ENCODE measurements around the gene PCK2.

The PCK2 gene

DNA sequence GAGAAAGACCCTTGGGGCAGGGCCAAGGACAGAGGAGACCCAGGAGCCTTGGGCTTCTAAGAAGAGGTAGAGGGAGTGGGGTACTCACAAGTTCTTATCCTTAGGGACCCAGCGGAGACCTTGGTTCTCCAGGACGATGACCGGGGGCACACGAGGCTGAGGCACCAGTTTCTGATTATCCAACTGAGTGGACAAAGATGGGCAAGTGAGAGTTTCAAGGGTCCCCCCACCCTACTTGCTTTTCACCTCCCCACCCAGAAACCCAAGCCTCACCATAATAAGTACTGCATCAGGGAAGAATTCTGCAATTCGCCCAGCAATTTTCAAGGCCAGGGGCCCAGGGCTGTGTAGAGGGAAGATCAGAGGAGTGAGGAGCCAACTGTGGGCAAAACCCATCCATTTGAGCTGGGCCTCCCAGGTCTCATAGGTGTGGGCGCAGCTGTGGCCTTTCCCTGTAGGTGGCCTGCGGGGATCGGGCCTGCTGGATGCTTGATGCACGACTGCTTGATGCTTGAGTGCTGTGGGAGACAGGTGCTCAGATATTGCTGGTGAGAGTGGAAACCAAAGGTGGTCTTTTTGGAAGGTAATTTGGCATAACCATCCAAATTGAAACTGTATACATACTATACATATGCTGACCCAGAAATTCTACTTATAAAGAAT is 45.3 kb downstream of the PCK2 start:
- DNase-seq = no peak

DNA sequence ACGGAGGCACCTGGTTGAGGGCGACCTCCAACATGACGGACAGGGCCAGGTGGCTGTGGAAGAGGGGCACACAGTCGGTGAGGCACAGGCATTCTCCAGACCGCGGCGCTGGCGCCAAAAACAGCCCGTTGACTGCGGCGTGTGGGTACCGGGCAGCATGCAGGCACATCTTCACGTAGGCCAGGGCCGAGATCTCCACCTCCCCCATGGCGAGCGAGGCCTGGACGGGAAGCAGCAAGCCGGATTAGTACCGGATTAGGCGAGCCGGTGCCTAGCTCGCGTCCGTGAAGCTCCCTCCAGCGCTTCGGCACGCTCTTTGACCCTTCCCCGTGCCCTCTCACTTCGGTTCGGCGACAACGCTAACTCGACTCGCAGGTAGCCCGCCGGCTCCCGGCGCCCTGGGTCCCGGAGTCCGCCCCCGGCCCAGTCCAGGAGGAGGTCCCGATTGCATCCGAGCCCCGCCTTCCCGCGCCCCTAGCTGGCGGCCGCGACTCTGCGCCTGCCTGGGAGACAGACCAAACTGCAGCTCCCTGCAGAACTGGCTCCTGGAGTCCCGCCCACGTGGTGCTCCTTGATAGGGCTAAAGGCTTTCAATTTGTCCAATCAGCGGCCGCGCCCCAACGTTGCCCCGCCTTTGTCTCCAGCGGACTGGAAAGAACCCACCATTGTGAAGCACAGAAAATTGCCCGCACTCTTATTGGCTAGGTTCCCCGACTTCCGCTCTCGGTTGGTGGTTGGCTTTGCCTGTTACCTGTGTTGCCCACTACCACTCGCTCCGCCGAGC is 47.2 kb downstream of the PCK2 start, which contains the start of gene EMC9:
Gene EMC9 (minus strand): TSS at position 495 of the 784 bp plus-strand sequence. CDS start 287 bp downstream, at position 208.
- peak; percentile 99 for DNase-seq

- no peak for DNase-seq
Observed at GRCh38 chr14:24143511-24143910, 49.4 kb downstream of the PCK2 start.

- no peak for DNase-seq
Observed at GRCh38 chr14:24144451-24144850, 50.3 kb downstream of the PCK2 start.

- no peak for DNase-seq
Observed at GRCh38 chr14:24145219-24145618, 51.1 kb downstream of the PCK2 start.

DNA sequence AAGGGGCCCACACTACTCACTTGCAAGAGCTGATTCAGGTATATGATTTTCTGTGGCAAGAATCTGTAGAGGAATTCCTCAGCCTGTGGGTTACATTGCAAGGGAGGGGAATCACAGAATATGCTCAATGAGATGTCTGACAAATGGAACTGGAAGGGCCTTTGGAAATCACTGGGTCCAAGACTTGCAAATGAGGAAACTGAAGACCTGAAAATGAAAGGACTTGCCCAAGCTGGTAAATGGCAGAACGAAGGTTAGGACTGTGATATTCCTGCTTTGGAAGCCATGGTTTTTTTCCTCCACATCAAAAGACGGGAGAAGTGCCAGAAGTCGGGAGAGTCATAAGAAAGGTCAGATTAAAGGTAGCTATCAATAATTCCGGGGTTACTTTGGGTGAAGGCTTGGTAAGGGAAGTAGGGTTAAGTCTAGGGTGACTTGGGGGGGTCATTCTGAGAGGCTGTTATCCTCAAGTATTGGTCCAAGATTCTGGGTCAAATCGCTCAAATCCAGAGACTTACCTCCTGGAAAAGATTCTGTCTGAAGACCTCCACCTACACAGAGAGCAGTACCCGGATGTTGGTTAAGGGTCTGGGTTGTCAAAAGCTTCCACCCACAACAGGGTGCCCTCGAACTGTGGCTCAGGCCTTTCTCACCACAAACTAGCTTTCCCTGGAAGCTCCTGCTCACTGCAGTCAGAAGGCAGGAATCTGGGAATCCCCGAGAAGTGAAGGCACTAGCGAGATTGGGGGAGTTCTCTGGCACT is 51.8 kb downstream of the PCK2 start:
- DNase-seq = no peak

- DNase-seq = peak; percentile 95
Observed at GRCh38 chr14:24146453-24146977, 52.4 kb downstream of the PCK2 start, which contains the start of gene PSME2. Gene PSME2, minus strand, starts transcription at chr14:24146610. Its CDS starts 29 bp downstream, at chr14:24146581.

GRCh38 chr14:24146978-24147760 is 53.1 kb downstream of the PCK2 start, which contains the start of gene RNF31:
Gene RNF31, plus strand, starts transcription at chr14:24147498. Its CDS starts 201 bp downstream, at chr14:24147699.
- DNase-seq = peak; percentile 96

GRCh38 chr14:24147761-24148428 is 53.8 kb downstream of the PCK2 start:
- DNase-seq = no peak

DNA sequence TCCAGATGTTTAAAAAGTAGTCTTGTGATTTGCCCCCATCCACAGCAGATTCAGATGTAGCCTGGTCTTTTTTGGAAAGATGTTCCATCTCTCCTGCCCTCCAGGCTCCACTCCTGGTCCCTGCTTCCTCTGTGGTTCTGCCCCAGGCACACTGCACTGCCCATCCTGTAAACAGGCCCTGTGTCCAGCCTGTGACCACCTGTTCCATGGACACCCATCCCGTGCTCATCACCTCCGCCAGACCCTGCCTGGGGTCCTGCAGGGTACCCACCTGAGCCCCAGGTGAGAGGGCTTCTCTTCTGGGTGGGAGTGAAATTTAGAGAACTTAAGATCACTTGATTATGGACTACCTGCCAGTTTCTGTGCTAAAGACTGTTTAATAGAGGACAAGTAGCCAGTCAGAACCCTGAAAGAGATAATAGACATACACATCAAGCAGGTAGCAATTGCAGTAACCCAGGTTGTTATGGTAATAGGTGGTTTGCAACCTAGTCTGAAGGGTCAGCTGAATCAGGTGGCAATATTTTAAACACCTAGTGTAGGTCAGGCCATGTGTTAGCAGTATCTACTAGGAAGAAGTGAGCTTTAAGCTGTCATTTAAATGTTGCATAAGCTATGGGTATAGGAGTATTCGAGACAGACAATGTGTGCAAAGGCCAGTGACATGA is 55.3 kb downstream of the PCK2 start:
- no peak for DNase-seq

DNA sequence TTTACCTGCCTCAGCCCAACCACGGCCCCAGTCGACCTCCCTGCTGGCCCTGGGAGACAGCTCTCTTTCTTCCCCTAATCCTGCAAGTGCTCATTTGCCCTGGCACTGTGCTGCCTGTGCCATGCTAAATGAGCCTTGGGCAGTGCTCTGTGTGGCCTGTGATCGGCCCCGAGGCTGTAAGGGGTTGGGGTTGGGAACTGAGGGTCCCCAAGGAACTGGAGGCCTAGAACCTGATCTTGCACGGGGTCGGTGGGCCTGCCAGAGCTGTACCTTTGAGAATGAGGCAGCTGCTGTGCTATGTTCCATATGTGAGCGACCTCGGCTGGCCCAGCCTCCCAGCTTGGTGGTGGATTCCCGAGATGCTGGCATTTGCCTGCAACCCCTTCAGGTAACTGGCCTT is 56.0 kb downstream of the PCK2 start:
- DNase-seq = no peak

DNA sequence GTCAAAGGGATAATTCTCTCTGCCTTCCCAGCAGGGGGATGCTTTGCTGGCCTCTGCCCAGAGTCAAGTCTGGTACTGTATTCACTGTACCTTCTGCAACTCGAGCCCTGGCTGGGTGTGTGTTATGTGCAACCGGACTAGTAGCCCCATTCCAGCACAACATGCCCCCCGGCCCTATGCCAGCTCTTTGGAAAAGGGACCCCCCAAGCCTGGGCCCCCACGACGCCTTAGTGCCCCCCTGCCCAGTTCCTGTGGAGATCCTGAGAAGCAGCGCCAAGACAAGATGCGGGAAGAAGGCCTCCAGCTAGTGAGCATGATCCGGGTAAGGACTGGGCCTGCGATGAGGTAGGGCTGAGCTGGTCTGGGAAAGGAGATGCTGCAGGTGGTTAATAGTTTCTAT is 56.5 kb downstream of the PCK2 start:
- no peak for DNase-seq

DNA sequence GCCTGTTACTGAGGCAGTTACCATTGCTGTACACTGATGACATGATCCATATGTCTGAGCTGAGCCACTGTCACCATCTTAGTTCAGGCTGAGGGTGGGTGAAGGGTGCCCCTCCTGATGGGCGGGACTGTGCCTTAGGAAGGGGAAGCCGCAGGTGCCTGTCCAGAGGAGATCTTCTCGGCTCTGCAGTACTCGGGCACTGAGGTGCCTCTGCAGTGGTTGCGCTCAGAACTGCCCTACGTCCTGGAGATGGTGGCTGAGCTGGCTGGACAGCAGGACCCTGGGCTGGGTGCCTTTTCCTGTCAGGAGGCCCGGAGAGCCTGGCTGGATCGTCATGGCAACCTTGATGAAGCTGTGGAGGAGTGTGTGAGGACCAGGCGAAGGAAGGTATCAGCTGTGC is 56.9 kb downstream of the PCK2 start:
- DNase-seq = no peak

GRCh38 chr14:24151404-24152080 is 57.4 kb downstream of the PCK2 start:
- no peak for DNase-seq

Measured in activated CD8-positive, alpha-beta memory T cell treated with anti-CD3 and anti-CD28 coated beads for 24 hours (primary cell).